GM12878 (cell line): ENCODE results near the gene NUCB1. TPM values are rescaled to one million over a fixed set of nuclear protein-coding genes. Genes with fewer than 3 reads are reported as not detected.

ENCODE experiments used
- CBFB ChIP-seq: IDR thresholded peaks from 2 replicates; pipeline ENCODE4 v1.6.1; 2016; ENCODE audit warnings: antibody characterized with exemption, low read depth
- CBX3 ChIP-seq: fragments of 200-600 bp; sonication (generic); IDR thresholded peaks from 2 replicates; pipeline ENCODE4 v1.6.1; 2016; ENCODE audit warnings: low read depth, borderline replicate concordance
- CHD4 ChIP-seq: fragments of 200-600 bp; sonication (generic); IDR thresholded peaks from 2 replicates; pipeline ENCODE4 v1.6.1; 2016; ENCODE audit warnings: mild to moderate bottlenecking
- CREB1 ChIP-seq: IDR thresholded peaks from 2 replicates; pipeline ENCODE4 v1.6.1; 2012; ENCODE audit warnings: low read depth, mild to moderate bottlenecking, inconsistent platforms
- E4F1 ChIP-seq: fragments of 450-650 bp; IDR thresholded peaks from 2 replicates; pipeline ENCODE4 v1.6.1; 2018; ENCODE audit warnings: borderline replicate concordance, mild to moderate bottlenecking; ENCODE audit not compliant: partially characterized antibody
- EP300 ChIP-seq, 2 experiments: fragments of 150-350 bp in 1 of 2; IDR thresholded peaks; 2 replicates each; pipeline ENCODE4 v1.6.1; 2011 to 2012; ENCODE audit warnings: low read depth in 2 of 2, low read length in 2 of 2, borderline replicate concordance in 1 of 2, improper control_type of control experiment in 1 of 2, inconsistent platforms in 1 of 2; ENCODE audit not compliant: control insufficient read depth in 1 of 2
- ESRRA ChIP-seq: IDR thresholded peaks from 2 replicates; pipeline ENCODE4 v1.6.1; 2012; ENCODE audit warnings: mild to moderate bottlenecking, low read length, improper control_type of control experiment
- HCFC1 ChIP-seq: fragments of 150-350 bp; IDR thresholded peaks from 2 replicates; pipeline ENCODE4 v1.6.1; 2014; ENCODE audit warnings: low read length
- IRF4 ChIP-seq: IDR thresholded peaks from 2 replicates; pipeline ENCODE4 v1.6.1; 2011; ENCODE audit warnings: low read depth, low read length
- IRF5 ChIP-seq: fragments of 450-650 bp; IDR thresholded peaks from 2 replicates; pipeline ENCODE4 v1.6.1; 2017; ENCODE audit warnings: borderline replicate concordance
- KAT2A ChIP-seq: conservative IDR thresholded peaks from 2 replicates; pipeline ENCODE4 v1.6.1; 2011; ENCODE audit warnings: low read depth, low read length; ENCODE audit not compliant: control insufficient read depth
- MTA2 ChIP-seq: fragments of 450-650 bp; IDR thresholded peaks from 2 replicates; pipeline ENCODE4 v1.6.1; 2016; ENCODE audit warnings: low read depth, mild to moderate bottlenecking, moderate library complexity
- MYC ChIP-seq: IDR thresholded peaks from 2 replicates; pipeline ENCODE4 v1.6.1; 2011; ENCODE audit warnings: mild to moderate bottlenecking, low read length, moderate library complexity, inconsistent platforms; ENCODE audit not compliant: insufficient read depth, insufficient replicate concordance, insufficient read length, severe bottlenecking
- NRF1 ChIP-seq: conservative IDR thresholded peaks from 2 replicates; pipeline ENCODE4 v1.6.1; 2011; ENCODE audit warnings: mild to moderate bottlenecking, low read depth, low read length, improper control_type of control experiment
- RUNX3 ChIP-seq: IDR thresholded peaks from 2 replicates; pipeline ENCODE4 v1.6.1; 2012; ENCODE audit warnings: low read length, inconsistent platforms
- SIN3A ChIP-seq: IDR thresholded peaks from 2 replicates; pipeline ENCODE4 v1.6.1; 2012; ENCODE audit warnings: low read depth, low read length, improper control_type of control experiment
- SMC3 ChIP-seq: IDR thresholded peaks from 2 replicates; pipeline ENCODE4 v1.6.1; 2011; ENCODE audit warnings: low read length, improper control_type of control experiment, borderline replicate concordance
- SREBF2 ChIP-seq: IDR thresholded peaks from 2 replicates; pipeline ENCODE4 v1.6.1; 2012; ENCODE audit warnings: mild to moderate bottlenecking, low read length
- TCF12 ChIP-seq: IDR thresholded peaks from 2 replicates; pipeline ENCODE4 v1.6.1; 2011; ENCODE audit warnings: low read depth, mild to moderate bottlenecking, low read length
- USF2 ChIP-seq: IDR thresholded peaks from 2 replicates; pipeline ENCODE4 v1.6.1; 2011; ENCODE audit warnings: low read depth, low read length, improper control_type of control experiment, borderline replicate concordance
- WRNIP1 ChIP-seq: IDR thresholded peaks from 2 replicates; pipeline ENCODE4 v1.6.1; 2011; ENCODE audit warnings: low read depth, low read length, improper control_type of control experiment, borderline replicate concordance
- YY1 ChIP-seq: IDR thresholded peaks from 2 replicates; pipeline ENCODE4 v1.6.1; 2011; ENCODE audit warnings: low read depth, mild to moderate bottlenecking, low read length
- ZNF687 ChIP-seq: fragments of 450-650 bp; IDR thresholded peaks from 2 replicates; pipeline ENCODE4 v1.6.1; 2017; ENCODE audit warnings: mild to moderate bottlenecking, moderate library complexity
- polyA plus RNA-seq, 11 experiments: library from polyadenylated mRNA; depleted of rRNA in 4 of 11; unstranded in 6 of 11; stranded (reverse) in 5 of 11; fragments of >200 nt; fragmentation: Nextera tagmentation in 4 of 11; fragmentation: Illumina TruSeq in 1 of 11; extraction: Ambion mirVana in 4 of 11; extraction: Trizol in 1 of 11; gene quantifications; 1 replicate in 1 of 11; 2 replicates in 10 of 11; pipeline versions ENCODE4 v1.2.1 to v1.2.3, GENCODE V29; 2011 to 2016; ENCODE audit warnings: inconsistent platforms in 2 of 11, missing spikeins in 2 of 11, low read depth in 1 of 11
- total RNA-seq, 4 experiments: library from RNA; depleted of rRNA in 3 of 4; stranded (reverse); fragments of >200 nt in 3 of 4; fragmentation: Illumina TruSeq in 1 of 4; extraction: Trizol in 1 of 4; gene quantifications; 2 replicates each; pipeline versions ENCODE4 v1.2.1 to v1.2.3, GENCODE V29; 2013 to 2021

The NUCB1 gene
- total and polyA plus RNA-seq, 10 of the 15 experiments (the other 5 are each of a cell fraction or from before 2014, with no cell fraction given) = 1.8 to 112 (median 44.5) TPM

- no peak for TF ChIP-seq ZNF687
- TF ChIP-seq USF2 = no peak
- peak; percentile 72 for TF ChIP-seq YY1
- TF ChIP-seq SMC3 = peak; percentile 91
- no peak for TF ChIP-seq SREBF2
- no peak for TF ChIP-seq IRF5
- no peak for TF ChIP-seq EP300 (IDR thresholded peaks at IDR 0.05; ENCODE audit: borderline replicate concordance in 1 of 2, control insufficient read depth in 1 of 2, low read depth in 2 of 2, low read length in 2 of 2)
- peak; percentile 50; the same call in 1 of the 2 replicates for TF ChIP-seq CREB1
- TF ChIP-seq RUNX3 = peak; percentile 37; the same call in 1 of the 2 replicates
- no peak for TF ChIP-seq MTA2
- no peak for TF ChIP-seq E4F1
- no peak for TF ChIP-seq CHD4
- TF ChIP-seq ESRRA = no peak
- no peak for TF ChIP-seq CBFB
- TF ChIP-seq HCFC1 = no peak
- TF ChIP-seq WRNIP1 = no peak
- TF ChIP-seq KAT2A = no peak
- TF ChIP-seq CBX3 = no peak
- TF ChIP-seq TCF12 = no peak
- peak; percentile 63; the same call in 1 of the 2 replicates for TF ChIP-seq IRF4
- TF ChIP-seq SIN3A = no peak
- no peak for TF ChIP-seq MYC
- TF ChIP-seq NRF1 = no peak
Measured at GRCh38 chr19:48970923-48971395, 70.8 kb downstream of the NUCB1 start (continued).
